ENCODE data around the gene ABCC11. TPM values are rescaled to one million over a fixed set of nuclear protein-coding genes. Genes with fewer than 3 reads are reported as not detected.

The ABCC11 gene
- total RNA-seq, 1 donor from 2014 or later = not detected

GRCh38 chr16:48287239-48287638 is 39.9 kb upstream of the ABCC11 start:
- H3K9me3 Mint-ChIP-seq = peaks cover 19% of the 10 kb centered on the region
- Histone ChIP-seq H2AFZ (replicated peaks) (no peak overlapping the region), H3K9ac (no peak overlapping the region), H3K27ac (no peak overlapping the region), H3K4me2 (no peak overlapping the region), H3K9me3 (ENCODE audit: low read depth) (no peaks in the 10 kb centered on the region), H3K4me3 (no peak overlapping the region), H4K20me1 (ENCODE audit: low read depth) (no peaks in the 10 kb centered on the region), H3K27me3 (no peaks in the 10 kb centered on the region), H3K36me3 (no peaks in the 10 kb centered on the region), H3K4me1 (no peaks in the 10 kb centered on the region), H3K79me2 (ENCODE audit: low read depth) (no peaks in the 10 kb centered on the region), H3F3A (ENCODE audit: low read depth) (no peaks in the 10 kb centered on the region)
- no peaks in the 10 kb centered on the region for H3K27me3 Mint-ChIP-seq (ENCODE audit: insufficient read depth, low read depth)
- no peak overlapping the region for H3K4me3 Mint-ChIP-seq
- H3K4me1 Mint-ChIP-seq = no peaks in the 10 kb centered on the region
- H3K27ac Mint-ChIP-seq = no peak overlapping the region
- TF ChIP-seq EZH2 (IDR thresholded peaks at IDR 0.05) = no peak
- no peak for TF ChIP-seq EZH2phosphoT487 (IDR thresholded peaks at IDR 0.05)
- no peak for TF ChIP-seq CTCF (IDR thresholded peaks at IDR 0.05)
- peaks cover 52% of the 10 kb centered on the region for H3K36me3 Mint-ChIP-seq
- no peak for DNase-seq (ENCODE audit: low spot score)

GRCh38 chr16:48284772-48285409 is 37.6 kb upstream of the ABCC11 start:
- Mint-ChIP-seq H3K4me3 (no peak overlapping the region), H3K9me3 (peaks cover 19% of the 10 kb centered on the region), H3K4me1 (no peaks in the 10 kb centered on the region), H3K27ac (no peak overlapping the region), H3K27me3 (ENCODE audit: insufficient read depth, low read depth) (no peaks in the 10 kb centered on the region), H3K36me3 (peaks cover 46% of the 10 kb centered on the region)
- no peak overlapping the region for H3K4me2 ChIP-seq
- H3K4me3 ChIP-seq = no peak overlapping the region
- no peak overlapping the region for H3K27ac ChIP-seq
- no peak overlapping the region for H3K9ac ChIP-seq
- no peak for TF ChIP-seq EZH2 (IDR thresholded peaks at IDR 0.05)
- H3K27me3 ChIP-seq = no peaks in the 10 kb centered on the region
- H3K79me2 ChIP-seq (ENCODE audit: low read depth) = no peaks in the 10 kb centered on the region
- no peaks in the 10 kb centered on the region for H3F3A ChIP-seq (ENCODE audit: low read depth)
- no peak overlapping the region for H2AFZ ChIP-seq (replicated peaks)
- H3K4me1 ChIP-seq = no peaks in the 10 kb centered on the region
- peaks cover 4% of the 10 kb centered on the region for H3K36me3 ChIP-seq
- no peak for DNase-seq (ENCODE audit: low spot score)
- H3K9me3 ChIP-seq (ENCODE audit: low read depth) = no peaks in the 10 kb centered on the region
- H4K20me1 ChIP-seq (ENCODE audit: low read depth) = no peaks in the 10 kb centered on the region

- H3K36me3 Mint-ChIP-seq = peaks cover 40% of the 10 kb centered on the region
- H3K27ac Mint-ChIP-seq = no peak overlapping the region
- H3K9ac ChIP-seq = no peak overlapping the region
- TF ChIP-seq CTCF (IDR thresholded peaks at IDR 0.05) (no peak), EZH2 (IDR thresholded peaks at IDR 0.05) (no peak), EZH2phosphoT487 (IDR thresholded peaks at IDR 0.05) (no peak)
- H3K4me3 Mint-ChIP-seq = no peak overlapping the region
- peaks cover 4% of the 10 kb centered on the region for H3K36me3 ChIP-seq
- no peaks in the 10 kb centered on the region for H3K9me3 ChIP-seq (ENCODE audit: low read depth)
- peaks cover 18% of the 10 kb centered on the region for H3K9me3 Mint-ChIP-seq
- H2AFZ ChIP-seq (replicated peaks) = no peak overlapping the region
- no peaks in the 10 kb centered on the region for H3F3A ChIP-seq (ENCODE audit: low read depth)
- H3K79me2 ChIP-seq (ENCODE audit: low read depth) = no peaks in the 10 kb centered on the region
- H3K4me2 ChIP-seq = no peak overlapping the region
- H3K27me3 ChIP-seq = no peaks in the 10 kb centered on the region
- H3K27ac ChIP-seq = no peak overlapping the region
- no peaks in the 10 kb centered on the region for H3K27me3 Mint-ChIP-seq (ENCODE audit: insufficient read depth, low read depth)
- H3K4me1 ChIP-seq = no peaks in the 10 kb centered on the region
- no peaks in the 10 kb centered on the region for H4K20me1 ChIP-seq (ENCODE audit: low read depth)
- DNase-seq (ENCODE audit: low spot score) = no peak
- H3K4me3 ChIP-seq = no peak overlapping the region
- no peaks in the 10 kb centered on the region for H3K4me1 Mint-ChIP-seq
Observed at GRCh38 chr16:48282636-48283263, 35.4 kb upstream of the ABCC11 start.

GRCh38 chr16:48280546-48280945 is 33.2 kb upstream of the ABCC11 start:
- Mint-ChIP-seq H3K9me3 (peaks cover under 1% of the 10 kb centered on the region), H3K4me3 (no peak overlapping the region), H3K36me3 (peaks cover 22% of the 10 kb centered on the region), H3K27ac (no peak overlapping the region), H3K4me1 (no peaks in the 10 kb centered on the region), H3K27me3 (ENCODE audit: insufficient read depth, low read depth) (no peaks in the 10 kb centered on the region)
- no peak overlapping the region for H3K4me2 ChIP-seq
- H3K4me1 ChIP-seq = no peaks in the 10 kb centered on the region
- no peak overlapping the region for H3K27ac ChIP-seq
- H3K79me2 ChIP-seq (ENCODE audit: low read depth) = no peaks in the 10 kb centered on the region
- no peaks in the 10 kb centered on the region for H3K9me3 ChIP-seq (ENCODE audit: low read depth)
- no peak overlapping the region for H3K4me3 ChIP-seq
- H2AFZ ChIP-seq (replicated peaks) = no peak overlapping the region
- H3K27me3 ChIP-seq = no peaks in the 10 kb centered on the region
- no peaks in the 10 kb centered on the region for H4K20me1 ChIP-seq (ENCODE audit: low read depth)
- no peak for TF ChIP-seq EZH2phosphoT487 (IDR thresholded peaks at IDR 0.05)
- no peak for TF ChIP-seq EZH2 (IDR thresholded peaks at IDR 0.05)
- no peak for TF ChIP-seq CTCF (IDR thresholded peaks at IDR 0.05)
- no peak overlapping the region for H3K9ac ChIP-seq
- no peaks in the 10 kb centered on the region for H3F3A ChIP-seq (ENCODE audit: low read depth)
- H3K36me3 ChIP-seq = peaks cover 4% of the 10 kb centered on the region
- DNase-seq (ENCODE audit: low spot score) = no peak

Measured in neural progenitor cell (in vitro differentiated cells).